ENCODE results near the gene SH2D5.

- no peak for TF ChIP-seq CTCF (IDR thresholded peaks at IDR 0.05; ENCODE audit: poor library complexity)
- TF ChIP-seq EZH2 (IDR thresholded peaks at IDR 0.05; ENCODE audit: borderline replicate concordance), result no peak
These were observed 30.7 kb downstream of the SH2D5 start for GRCh38 chr1:20701847-20702246.

Measured in hepatocyte (in vitro differentiated cells).